ENCODE results near the gene MYO18B. TPM values are rescaled to one million over a fixed set of nuclear protein-coding genes. Genes with fewer than 3 reads are reported as not detected.

The MYO18B gene
- polyA plus RNA-seq, 3 donors = not detected

DNA sequence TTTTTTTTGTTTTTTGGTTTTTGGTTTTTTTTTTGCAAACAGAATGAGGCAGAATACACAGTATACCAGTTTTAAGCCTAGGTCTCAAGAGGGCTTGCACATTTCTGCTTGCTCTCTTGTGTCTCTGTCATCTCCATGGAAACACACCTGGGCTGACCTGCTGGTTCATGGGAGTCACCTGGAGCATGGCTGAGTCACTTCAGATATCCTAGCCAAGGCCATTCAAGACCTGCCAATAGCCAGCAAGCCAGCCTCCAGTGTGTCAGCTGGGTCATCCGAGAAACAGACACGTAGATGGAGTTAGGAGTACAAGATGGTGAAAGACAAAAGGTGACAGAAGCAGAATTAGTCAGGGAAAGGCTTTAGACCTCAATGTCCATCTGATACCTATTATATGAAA lies 303.1 kb downstream of the MYO18B start:
- H3K4me3 Mint-ChIP-seq = no peak overlapping the region
- H3K9ac ChIP-seq (ENCODE audit: insufficient read depth, low read length, poor library complexity, severe bottlenecking) = no peak overlapping the region
- H3K4me1 ChIP-seq (ENCODE audit: control insufficient read depth in 1 of 2, insufficient read depth in 2 of 2, low read length in 2 of 2) = no peaks in the 10 kb centered on the region
- H3K4me1 Mint-ChIP-seq = no peaks in the 10 kb centered on the region
- H3K79me2 ChIP-seq (ENCODE audit: insufficient read depth, low read length) = no peaks in the 10 kb centered on the region
- H4K20me1 ChIP-seq (ENCODE audit: insufficient read depth, low read length) = no peaks in the 10 kb centered on the region
- intact Hi-C loops (cut with micrococcal nuclease) = no loop called here
- peaks cover 2 to 4% (median 2%) of the 10 kb centered on the region in 3 donors for H3K27me3 Mint-ChIP-seq (ENCODE audit: low read depth in 3 of 3)
- no peak overlapping the region for H2AFZ ChIP-seq (ENCODE audit: insufficient read depth, low read depth, low read length, poor library complexity, severe bottlenecking)
- H3K9me3 Mint-ChIP-seq = peaks cover 0 to 2% (median 0%) of the 10 kb centered on the region in 7 donors
- no peak overlapping the region for H3K27ac Mint-ChIP-seq
- no CpG with 5 or more reads among the region's 2 CpGs for WGBS (ENCODE audit: insufficient coverage)
- no peak overlapping the region for H3K4me2 ChIP-seq (replicated peaks; ENCODE audit: extremely low read depth, low read length, poor library complexity, severe bottlenecking)
- no peaks in the 10 kb centered on the region for H3K9me3 ChIP-seq (replicated peaks in 1 of 2; ENCODE audit: control insufficient read depth in 1 of 2, insufficient read depth in 1 of 2, low read length in 2 of 2)
- H3K4me3 ChIP-seq (replicated peaks in 1 of 3; ENCODE audit: low read depth in 2 of 3, low read length in 3 of 3) = no peak overlapping the region
- no peak overlapping the region for H3K27ac ChIP-seq (ENCODE audit: low read depth in 1 of 2, low read length in 2 of 2)
- DNase-seq = no peak
- no peaks in the 10 kb centered on the region for H3K36me3 ChIP-seq (replicated peaks in 1 of 2; ENCODE audit: control insufficient read depth in 1 of 2, insufficient read depth in 2 of 2, low read length in 2 of 2)
- H3K27me3 ChIP-seq (ENCODE audit: control insufficient read depth in 2 of 2, insufficient read depth in 2 of 2, low read length in 2 of 2) = peaks cover 0 to under 1% of the 10 kb centered on the region in 2 donors
- TF ChIP-seq, protein P1, sequence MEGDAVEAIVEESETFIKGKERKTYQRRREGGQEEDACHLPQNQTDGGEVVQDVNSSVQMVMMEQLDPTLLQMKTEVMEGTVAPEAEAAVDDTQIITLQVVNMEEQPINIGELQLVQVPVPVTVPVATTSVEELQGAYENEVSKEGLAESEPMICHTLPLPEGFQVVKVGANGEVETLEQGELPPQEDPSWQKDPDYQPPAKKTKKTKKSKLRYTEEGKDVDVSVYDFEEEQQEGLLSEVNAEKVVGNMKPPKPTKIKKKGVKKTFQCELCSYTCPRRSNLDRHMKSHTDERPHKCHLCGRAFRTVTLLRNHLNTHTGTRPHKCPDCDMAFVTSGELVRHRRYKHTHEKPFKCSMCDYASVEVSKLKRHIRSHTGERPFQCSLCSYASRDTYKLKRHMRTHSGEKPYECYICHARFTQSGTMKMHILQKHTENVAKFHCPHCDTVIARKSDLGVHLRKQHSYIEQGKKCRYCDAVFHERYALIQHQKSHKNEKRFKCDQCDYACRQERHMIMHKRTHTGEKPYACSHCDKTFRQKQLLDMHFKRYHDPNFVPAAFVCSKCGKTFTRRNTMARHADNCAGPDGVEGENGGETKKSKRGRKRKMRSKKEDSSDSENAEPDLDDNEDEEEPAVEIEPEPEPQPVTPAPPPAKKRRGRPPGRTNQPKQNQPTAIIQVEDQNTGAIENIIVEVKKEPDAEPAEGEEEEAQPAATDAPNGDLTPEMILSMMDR (IDR thresholded peaks at IDR 0.05) = no peak
- no peaks in the 10 kb centered on the region for H3K36me3 Mint-ChIP-seq

DNA sequence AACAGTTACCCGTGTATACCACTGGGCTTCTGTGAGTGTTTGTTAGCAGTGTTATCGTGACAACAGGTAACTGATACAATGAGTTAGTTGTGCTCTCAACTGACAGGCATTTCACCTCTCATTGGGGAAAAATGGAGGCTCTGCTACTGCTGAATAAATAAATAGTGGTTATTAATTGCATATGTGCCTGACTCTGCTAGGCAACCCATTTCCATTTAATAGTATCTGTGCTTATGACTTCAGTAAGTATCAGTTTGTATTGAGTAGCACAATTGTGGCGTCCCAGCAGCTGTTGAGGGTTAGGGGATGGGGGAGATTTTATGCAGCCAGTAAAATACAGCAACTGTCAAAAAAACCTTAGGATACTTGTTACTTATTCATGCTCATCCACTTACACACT lies 303.9 kb downstream of the MYO18B start:
- Mint-ChIP-seq H3K36me3 (no peaks in the 10 kb centered on the region), H3K4me3 (no peak overlapping the region), H3K9me3 (peaks cover 0 to 2% (median 0%) of the 10 kb centered on the region in 7 donors), H3K4me1 (no peaks in the 10 kb centered on the region), H3K27me3 (ENCODE audit: low read depth in 3 of 3) (peaks cover 2 to 4% (median 4%) of the 10 kb centered on the region in 3 donors), H3K27ac (no peak overlapping the region)
- H3K9me3 ChIP-seq (replicated peaks in 1 of 2; ENCODE audit: control insufficient read depth in 1 of 2, insufficient read depth in 1 of 2, low read length in 2 of 2) = no peaks in the 10 kb centered on the region
- H3K9ac ChIP-seq (ENCODE audit: insufficient read depth, low read length, poor library complexity, severe bottlenecking) = no peak overlapping the region
- TF ChIP-seq, protein P1 (IDR thresholded peaks at IDR 0.05) = no peak
- peaks cover 0 to 2% of the 10 kb centered on the region in 2 donors for H3K27me3 ChIP-seq (ENCODE audit: control insufficient read depth in 2 of 2, insufficient read depth in 2 of 2, low read length in 2 of 2)
- no peaks in the 10 kb centered on the region for H3K4me1 ChIP-seq (ENCODE audit: control insufficient read depth in 1 of 2, insufficient read depth in 2 of 2, low read length in 2 of 2)
- no peak overlapping the region for H3K4me3 ChIP-seq (replicated peaks in 1 of 3; ENCODE audit: low read depth in 2 of 3, low read length in 3 of 3)
- no peak for DNase-seq
- H3K36me3 ChIP-seq (replicated peaks in 1 of 2; ENCODE audit: control insufficient read depth in 1 of 2, insufficient read depth in 2 of 2, low read length in 2 of 2) = no peaks in the 10 kb centered on the region
- intact Hi-C loops (cut with micrococcal nuclease) = no loop called here
- H3K79me2 ChIP-seq (ENCODE audit: insufficient read depth, low read length) = no peaks in the 10 kb centered on the region
- no CpG with 5 or more reads among the region's 3 CpGs for WGBS (ENCODE audit: insufficient coverage)
- H3K4me2 ChIP-seq (replicated peaks; ENCODE audit: extremely low read depth, low read length, poor library complexity, severe bottlenecking) = no peak overlapping the region
- H2AFZ ChIP-seq (ENCODE audit: insufficient read depth, low read depth, low read length, poor library complexity, severe bottlenecking) = no peak overlapping the region
- H4K20me1 ChIP-seq (ENCODE audit: insufficient read depth, low read length) = no peaks in the 10 kb centered on the region
- H3K27ac ChIP-seq (ENCODE audit: low read depth in 1 of 2, low read length in 2 of 2) = no peak overlapping the region
